ENCODE data around the gene CCNL2. TPM values are rescaled to one million over a fixed set of nuclear protein-coding genes. Genes with fewer than 3 reads are reported as not detected.

The CCNL2 gene
- total and polyA plus RNA-seq, 2 donors (not counting 1 experiment from before 2014, with no cell fraction given) = 102 to 116 TPM

GRCh38 chr1:1436630-1437032 lies 37.5 kb upstream of the CCNL2 start:
- Histone ChIP-seq H3K9me3 (ENCODE audit: control insufficient read depth, insufficient read depth, low read depth, low read length) (no peaks in the 10 kb centered on the region), H3K9ac (ENCODE audit: insufficient read depth, low read length) (no peak overlapping the region), H3K79me2 (ENCODE audit: control insufficient read depth, insufficient read depth, low read length) (no peaks in the 10 kb centered on the region), H3K4me3 (replicated peaks in 1 of 4; ENCODE audit: control extremely low read depth in 1 of 4, insufficient read depth in 1 of 4, low read depth in 3 of 4, low read length in 4 of 4) (no peak overlapping the region), H3K4me2 (ENCODE audit: extremely low read depth, insufficient read depth, low read length) (no peak overlapping the region), H2AFZ (ENCODE audit: low read length) (no peak overlapping the region), H3K27ac (ENCODE audit: insufficient read depth, low read length) (no peak overlapping the region), H3K27me3 (ENCODE audit: control insufficient read depth, insufficient read depth, low read length) (no peaks in the 10 kb centered on the region), H4K20me1 (ENCODE audit: control insufficient read depth, extremely low read depth, insufficient read depth, low read length) (no peaks in the 10 kb centered on the region), H3K36me3 (ENCODE audit: control insufficient read depth, insufficient read depth, low read length) (no peaks in the 10 kb centered on the region), H3K4me1 (ENCODE audit: control insufficient read depth, extremely low read depth, insufficient read depth, low read length) (peaks cover 20% of the 10 kb centered on the region)
- no peak for DNase-seq (ENCODE audit: low read depth in 2 of 2)
- TF ChIP-seq CTCF (conservative IDR thresholded peaks at IDR 0.05 in 1 of 2, IDR thresholded peaks at IDR 0.05 in 1 of 2; ENCODE audit: low read depth in 1 of 2, low read length in 2 of 2) = no peak
- no peak for TF ChIP-seq EZH2 (IDR thresholded peaks at IDR 0.05; ENCODE audit: low read length, missing control alignments)

GRCh38 chr1:1435911-1436629 lies 36.9 kb upstream of the CCNL2 start:
- peak overlapping the region; percentile 59 for H3K4me2 ChIP-seq (ENCODE audit: extremely low read depth, insufficient read depth, low read length)
- no peak overlapping the region for H3K27ac ChIP-seq (ENCODE audit: insufficient read depth, low read length)
- no peaks in the 10 kb centered on the region for H3K27me3 ChIP-seq (ENCODE audit: control insufficient read depth, insufficient read depth, low read length)
- H4K20me1 ChIP-seq (ENCODE audit: control insufficient read depth, extremely low read depth, insufficient read depth, low read length) = no peaks in the 10 kb centered on the region
- H3K36me3 ChIP-seq (ENCODE audit: control insufficient read depth, insufficient read depth, low read length) = no peaks in the 10 kb centered on the region
- no peaks in the 10 kb centered on the region for H3K79me2 ChIP-seq (ENCODE audit: control insufficient read depth, insufficient read depth, low read length)
- no peak for DNase-seq (ENCODE audit: low read depth in 2 of 2)
- no peaks in the 10 kb centered on the region for H3K9me3 ChIP-seq (ENCODE audit: control insufficient read depth, insufficient read depth, low read depth, low read length)
- TF ChIP-seq EZH2 (IDR thresholded peaks at IDR 0.05; ENCODE audit: low read length, missing control alignments) (no peak), CTCF (conservative IDR thresholded peaks at IDR 0.05 in 1 of 2, IDR thresholded peaks at IDR 0.05 in 1 of 2; ENCODE audit: low read depth in 1 of 2, low read length in 2 of 2) (no peak)
- H3K4me1 ChIP-seq (ENCODE audit: control insufficient read depth, extremely low read depth, insufficient read depth, low read length) = peaks cover 20% of the 10 kb centered on the region
- H3K4me3 ChIP-seq (replicated peaks in 1 of 4; ENCODE audit: control extremely low read depth in 1 of 4, insufficient read depth in 1 of 4, low read depth in 3 of 4, low read length in 4 of 4) = peak overlapping the region in 3 of 4 experiments; percentile 6 to 49 (median 23)
- H2AFZ ChIP-seq (ENCODE audit: low read length) = no peak overlapping the region
- H3K9ac ChIP-seq (ENCODE audit: insufficient read depth, low read length) = no peak overlapping the region

- TF ChIP-seq CTCF (conservative IDR thresholded peaks at IDR 0.05 in 1 of 2, IDR thresholded peaks at IDR 0.05 in 1 of 2; ENCODE audit: low read depth in 1 of 2, low read length in 2 of 2) (no peak), EZH2 (IDR thresholded peaks at IDR 0.05; ENCODE audit: low read length, missing control alignments) (no peak)
- Histone ChIP-seq H3K4me3 (replicated peaks in 1 of 4; ENCODE audit: control extremely low read depth in 1 of 4, insufficient read depth in 1 of 4, low read depth in 3 of 4, low read length in 4 of 4) (peak within 1 kb of the TSS in 3 of 4 experiments; percentile 6 to 49 (median 23)), H2AFZ (ENCODE audit: low read length) (peak within 1 kb of the TSS; percentile 61), H3K9me3 (ENCODE audit: control insufficient read depth, insufficient read depth, low read depth, low read length) (no peaks in the 10 kb centered on the region), H3K9ac (ENCODE audit: insufficient read depth, low read length) (no peak within 1 kb of the TSS), H3K36me3 (ENCODE audit: control insufficient read depth, insufficient read depth, low read length) (no peaks in the 10 kb centered on the region), H4K20me1 (ENCODE audit: control insufficient read depth, extremely low read depth, insufficient read depth, low read length) (no peaks in the 10 kb centered on the region), H3K79me2 (ENCODE audit: control insufficient read depth, insufficient read depth, low read length) (no peaks in the 10 kb centered on the region), H3K4me2 (ENCODE audit: extremely low read depth, insufficient read depth, low read length) (peak within 1 kb of the TSS; percentile 76), H3K27ac (ENCODE audit: insufficient read depth, low read length) (no peak within 1 kb of the TSS), H3K4me1 (ENCODE audit: control insufficient read depth, extremely low read depth, insufficient read depth, low read length) (peaks cover 24% of the 10 kb centered on the region), H3K27me3 (ENCODE audit: control insufficient read depth, insufficient read depth, low read length) (no peaks in the 10 kb centered on the region)
- peak; percentile 53 to 71 for DNase-seq (ENCODE audit: low read depth in 2 of 2)
These were observed 36.2 kb upstream of the CCNL2 start, which contains the start of gene VWA1 for GRCh38 chr1:1435106-1435903. Gene VWA1, plus strand, starts transcription at chr1:1435690. Its CDS starts 59 bp downstream, at chr1:1435749.

All from fibroblast of lung (primary cell).